Measurements from ENCODE around the gene SBK2. TPM values are rescaled to one million over a fixed set of nuclear protein-coding genes. Genes with fewer than 3 reads are reported as not detected.

SBK2 gene
- total and polyA plus RNA-seq, 9 of the 15 experiments (the other 6 are each of a cell fraction or from before 2014, with no cell fraction given) = not detected

DNA sequence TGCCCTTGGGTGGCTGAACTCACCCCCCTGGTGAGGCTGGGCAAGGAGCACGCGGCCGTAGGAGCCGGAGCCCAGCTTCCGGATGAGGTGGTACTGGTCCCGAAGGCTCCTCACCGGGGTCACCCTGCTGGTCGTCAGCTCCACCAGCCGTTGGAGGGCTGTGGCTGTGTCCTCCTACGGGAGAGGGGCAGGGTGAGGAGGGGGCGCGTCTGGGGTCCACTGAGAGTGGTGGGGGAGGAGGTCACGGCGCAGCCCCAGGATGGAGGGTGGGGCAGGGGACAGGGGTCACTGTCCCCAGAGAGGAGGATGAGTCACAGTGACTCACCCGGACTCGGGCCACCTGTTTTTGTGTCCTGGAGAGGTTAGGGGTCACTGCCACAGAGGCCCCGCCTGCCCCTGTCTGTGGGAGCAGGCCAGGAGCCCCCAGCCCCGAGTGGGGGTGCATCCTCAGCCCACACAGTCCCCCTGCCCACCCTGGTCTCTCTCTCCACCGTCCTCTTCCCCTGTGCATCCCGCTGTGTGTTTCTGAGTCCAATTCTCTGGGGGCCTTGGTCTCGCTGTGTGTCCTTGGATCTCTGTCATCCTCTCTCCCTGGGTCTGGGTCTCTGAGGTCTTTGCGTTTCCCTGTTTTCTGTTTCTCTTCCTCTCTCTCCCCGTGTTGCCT, 8.0 kb upstream of the SBK2 start (continued):
- TF ChIP-seq, protein P1, sequence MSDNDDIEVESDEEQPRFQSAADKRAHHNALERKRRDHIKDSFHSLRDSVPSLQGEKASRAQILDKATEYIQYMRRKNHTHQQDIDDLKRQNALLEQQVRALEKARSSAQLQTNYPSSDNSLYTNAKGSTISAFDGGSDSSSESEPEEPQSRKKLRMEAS (CRISPR knock-in tag; IDR thresholded peaks at IDR 0.05) = peak; percentile 64
- peak; percentile 36 for TF ChIP-seq MBD2 (IDR thresholded peaks at IDR 0.05; ENCODE audit: borderline replicate concordance, low read depth)
- TF ChIP-seq TARDBP (IDR thresholded peaks at IDR 0.05) = no peak
- TF ChIP-seq PHF8 (IDR thresholded peaks at IDR 0.05; ENCODE audit: borderline replicate concordance, low read length) = peak; percentile 27; the same call in 1 of the 2 replicates
- TF ChIP-seq ARID1B (IDR thresholded peaks at IDR 0.05) = peak; percentile 92
- 0 out of 2 replicates have a peak, but pooled peaks have one; percentile 11 for TF ChIP-seq MEF2D (tag; conservative IDR thresholded peaks at IDR 0.05; ENCODE audit: low read depth)
- TF ChIP-seq NFIC (IDR thresholded peaks at IDR 0.05) = peak; percentile 47
- TF ChIP-seq ZBTB7A (IDR thresholded peaks at IDR 0.05; ENCODE audit: borderline replicate concordance, control insufficient read depth, low read depth, low read length) = peak; percentile 99
- TF ChIP-seq DMBX1 (CRISPR knock-in tag; IDR thresholded peaks at IDR 0.05; ENCODE audit: borderline replicate concordance) = peak; percentile 24; the same call in 1 of the 2 replicates
- 0 out of 2 replicates have a peak, but pooled peaks have one; percentile 35 for TF ChIP-seq NFRKB (IDR thresholded peaks at IDR 0.05; ENCODE audit: low read depth)
- no peak for TF ChIP-seq ZBED1 (IDR thresholded peaks at IDR 0.05)
- no peak for TF ChIP-seq ZZZ3 (IDR thresholded peaks at IDR 0.05)
- peak; percentile 44 for TF ChIP-seq RBBP5 (IDR thresholded peaks at IDR 0.05; ENCODE audit: borderline replicate concordance, insufficient read depth, low read length, poor library complexity, severe bottlenecking)
- TF ChIP-seq, protein P2, sequence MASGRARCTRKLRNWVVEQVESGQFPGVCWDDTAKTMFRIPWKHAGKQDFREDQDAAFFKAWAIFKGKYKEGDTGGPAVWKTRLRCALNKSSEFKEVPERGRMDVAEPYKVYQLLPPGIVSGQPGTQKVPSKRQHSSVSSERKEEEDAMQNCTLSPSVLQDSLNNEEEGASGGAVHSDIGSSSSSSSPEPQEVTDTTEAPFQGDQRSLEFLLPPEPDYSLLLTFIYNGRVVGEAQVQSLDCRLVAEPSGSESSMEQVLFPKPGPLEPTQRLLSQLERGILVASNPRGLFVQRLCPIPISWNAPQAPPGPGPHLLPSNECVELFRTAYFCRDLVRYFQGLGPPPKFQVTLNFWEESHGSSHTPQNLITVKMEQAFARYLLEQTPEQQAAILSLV (tag; IDR thresholded peaks at IDR 0.05) = peak; percentile 26; the same call in 1 of the 2 replicates
- no peak for TF ChIP-seq ELF2 (CRISPR knock-in tag; IDR thresholded peaks at IDR 0.05)
- 0 out of 4 replicates have a peak, but pooled peaks of 1 of the 2 experiments have one; percentile 61 for TF ChIP-seq RCOR1 (IDR thresholded peaks at IDR 0.05; ENCODE audit: borderline replicate concordance in 1 of 2, low read depth in 2 of 2, low read length in 2 of 2)
- TF ChIP-seq CBFA2T3 (IDR thresholded peaks at IDR 0.05) = peak; percentile 71
- TF ChIP-seq, protein P3, sequence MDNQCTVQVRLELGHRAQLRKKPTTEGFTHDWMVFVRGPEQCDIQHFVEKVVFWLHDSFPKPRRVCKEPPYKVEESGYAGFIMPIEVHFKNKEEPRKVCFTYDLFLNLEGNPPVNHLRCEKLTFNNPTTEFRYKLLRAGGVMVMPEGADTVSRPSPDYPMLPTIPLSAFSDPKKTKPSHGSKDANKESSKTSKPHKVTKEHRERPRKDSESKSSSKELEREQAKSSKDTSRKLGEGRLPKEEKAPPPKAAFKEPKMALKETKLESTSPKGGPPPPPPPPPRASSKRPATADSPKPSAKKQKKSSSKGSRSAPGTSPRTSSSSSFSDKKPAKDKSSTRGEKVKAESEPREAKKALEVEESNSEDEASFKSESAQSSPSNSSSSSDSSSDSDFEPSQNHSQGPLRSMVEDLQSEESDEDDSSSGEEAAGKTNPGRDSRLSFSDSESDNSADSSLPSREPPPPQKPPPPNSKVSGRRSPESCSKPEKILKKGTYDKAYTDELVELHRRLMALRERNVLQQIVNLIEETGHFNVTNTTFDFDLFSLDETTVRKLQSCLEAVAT (IDR thresholded peaks at IDR 0.05) = no peak
- no peak for TF ChIP-seq MCM2 (IDR thresholded peaks at IDR 0.05; ENCODE audit: low read depth)
- peak; percentile 96 for TF ChIP-seq SMARCE1 (IDR thresholded peaks at IDR 0.05)
- TF ChIP-seq MTA1 (IDR thresholded peaks at IDR 0.05; ENCODE audit: borderline replicate concordance) = peak; percentile 58
- TF ChIP-seq DACH1 (IDR thresholded peaks at IDR 0.05; ENCODE audit: partially characterized antibody) = peak; percentile 55
- no peak for TF ChIP-seq SPI1 (IDR thresholded peaks at IDR 0.05; ENCODE audit: borderline replicate concordance, low read depth, low read length)
- peak; percentile 34; the same call in 1 of the 2 replicates for TF ChIP-seq ZNF263 (CRISPR knock-in tag; IDR thresholded peaks at IDR 0.05; ENCODE audit: borderline replicate concordance)
- TF ChIP-seq ZNF507 (tag; conservative IDR thresholded peaks at IDR 0.05) = no peak
- peak; percentile 88; the same call in 1 of the 2 replicates for TF ChIP-seq NR1H2 (CRISPR knock-in tag; IDR thresholded peaks at IDR 0.05)
- TF ChIP-seq CXXC5 (CRISPR knock-in tag; IDR thresholded peaks at IDR 0.05) = 0 out of 2 replicates have a peak, but pooled peaks have one; percentile 27
- TF ChIP-seq CCNT2 (IDR thresholded peaks at IDR 0.05; ENCODE audit: borderline replicate concordance, extremely low read depth, insufficient read length, low read depth, low read length) = peak; percentile 25
- peak; percentile 68; the same call in 1 of the 2 replicates for TF ChIP-seq NCOA1 (IDR thresholded peaks at IDR 0.05; ENCODE audit: low read depth)
